Mononuclear cell (primary cell): Measurements from ENCODE around the gene AVPR1A. TPM values are rescaled to one million over a fixed set of nuclear protein-coding genes. Genes with fewer than 3 reads are reported as not detected.

Source experiments
- H3K27me3 ChIP-seq: 2 replicates; pipeline ENCODE4 v1.6.0; 2011; ENCODE audit warnings: low read length, control low read depth; ENCODE audit not compliant: insufficient read depth
- H3K4me1 ChIP-seq: 2 replicates; pipeline ENCODE4 v1.5.1; 2011; ENCODE audit warnings: mild to moderate bottlenecking, low read length, control low read depth; ENCODE audit not compliant: insufficient read depth
- H3K4me3 ChIP-seq: 2 replicates; pipeline ENCODE4 v1.5.1; 2011; ENCODE audit warnings: mild to moderate bottlenecking, low read length, moderate library complexity
- H3K9me3 ChIP-seq: 2 replicates; pipeline ENCODE4 v1.5.1; 2011; ENCODE audit warnings: low read depth, mild to moderate bottlenecking, control low read depth, low read length
- total RNA-seq: library from RNA; depleted of rRNA; stranded (reverse); fragments of >200 nt; gene quantifications from one replicate; pipeline ENCODE4 v1.2.3, GENCODE V29; 2012

Gene AVPR1A
- total RNA-seq, 1 donor, result 1.9 TPM

GRCh38 chr12:63132201-63132600 is 18.8 kb downstream of the AVPR1A start:
- Histone ChIP-seq H3K4me3 (no peak overlapping the region), H3K9me3 (no peaks in the 10 kb centered on the region), H3K27me3 (no peaks in the 10 kb centered on the region), H3K4me1 (no peaks in the 10 kb centered on the region)

GRCh38 chr12:63129927-63130326 is 21.1 kb downstream of the AVPR1A start:
- H3K27me3 ChIP-seq, result no peaks in the 10 kb centered on the region
- no peak overlapping the region for H3K4me3 ChIP-seq
- H3K4me1 ChIP-seq, result no peaks in the 10 kb centered on the region
- no peaks in the 10 kb centered on the region for H3K9me3 ChIP-seq

GRCh38 chr12:63124778-63125177 is 26.2 kb downstream of the AVPR1A start:
- Histone ChIP-seq H3K9me3 (no peaks in the 10 kb centered on the region), H3K4me1 (no peaks in the 10 kb centered on the region), H3K27me3 (no peaks in the 10 kb centered on the region), H3K4me3 (no peak overlapping the region)

GRCh38 chr12:63103494-63104131 is 47.4 kb downstream of the AVPR1A start:
- no peak overlapping the region for H3K4me3 ChIP-seq
- no peaks in the 10 kb centered on the region for H3K27me3 ChIP-seq
- no peaks in the 10 kb centered on the region for H3K9me3 ChIP-seq
- no peaks in the 10 kb centered on the region for H3K4me1 ChIP-seq

GRCh38 chr12:63101920-63102319 is 49.1 kb downstream of the AVPR1A start:
- H3K9me3 ChIP-seq, result no peaks in the 10 kb centered on the region
- no peaks in the 10 kb centered on the region for H3K27me3 ChIP-seq
- H3K4me1 ChIP-seq, result no peaks in the 10 kb centered on the region
- no peak overlapping the region for H3K4me3 ChIP-seq

GRCh38 chr12:63098851-63099250 is 52.1 kb downstream of the AVPR1A start:
- Histone ChIP-seq H3K27me3 (no peaks in the 10 kb centered on the region), H3K4me3 (no peak overlapping the region), H3K9me3 (no peaks in the 10 kb centered on the region), H3K4me1 (no peaks in the 10 kb centered on the region)

GRCh38 chr12:63095369-63095980 is 55.5 kb downstream of the AVPR1A start:
- Histone ChIP-seq H3K4me3 (no peak overlapping the region), H3K9me3 (no peaks in the 10 kb centered on the region), H3K27me3 (no peaks in the 10 kb centered on the region), H3K4me1 (no peaks in the 10 kb centered on the region)

GRCh38 chr12:63093711-63094110 is 57.3 kb downstream of the AVPR1A start:
- Histone ChIP-seq H3K9me3 (no peaks in the 10 kb centered on the region), H3K4me1 (no peaks in the 10 kb centered on the region), H3K4me3 (no peak overlapping the region), H3K27me3 (no peaks in the 10 kb centered on the region)

GRCh38 chr12:63093084-63093483 is 57.9 kb downstream of the AVPR1A start:
- no peaks in the 10 kb centered on the region for H3K9me3 ChIP-seq
- no peaks in the 10 kb centered on the region for H3K4me1 ChIP-seq
- H3K27me3 ChIP-seq, result no peaks in the 10 kb centered on the region
- H3K4me3 ChIP-seq, result no peak overlapping the region

Other genes with a start within 250 kb of the AVPR1A start
- gene PPM1H, start 216.1 kb downstream of the AVPR1A start, total RNA-seq, result 1.3 TPM